NB4 (cell line): ENCODE measurements around the gene GRN.
A peak's percentile ranks its signal among the peaks of the same experiment; 100 is the strongest.

Experiments
- DNase-seq: peaks from one replicate; pipeline ENCODE4 v3.0.0; 2010; ENCODE audit warnings: low read depth
- H3K4me3 ChIP-seq: one replicate; pipeline ENCODE4 v1.5.1; 2011; ENCODE audit warnings: mild to moderate bottlenecking, low read depth, low read length, moderate library complexity
- MYC ChIP-seq: IDR thresholded peaks from 2 replicates; pipeline ENCODE4 v1.6.1; 2011; ENCODE audit warnings: low read depth, low read length
- POLR2A ChIP-seq: IDR thresholded peaks from 2 replicates; pipeline ENCODE4 v1.6.1; 2011; ENCODE audit warnings: mild to moderate bottlenecking; ENCODE audit not compliant: insufficient read length; ENCODE audit errors: extremely low read depth
- TF ChIP-seq, protein P1 (sequence below): IDR thresholded peaks from one replicate; pipeline ENCODE4 v1.5.1; 2012; ENCODE audit warnings: low read depth, low read length
- TF ChIP-seq, protein P2 (sequence below): IDR thresholded peaks from 2 replicates; pipeline ENCODE4 v1.6.1; 2011; ENCODE audit warnings: low read depth, low read length

GRN gene

DNA sequence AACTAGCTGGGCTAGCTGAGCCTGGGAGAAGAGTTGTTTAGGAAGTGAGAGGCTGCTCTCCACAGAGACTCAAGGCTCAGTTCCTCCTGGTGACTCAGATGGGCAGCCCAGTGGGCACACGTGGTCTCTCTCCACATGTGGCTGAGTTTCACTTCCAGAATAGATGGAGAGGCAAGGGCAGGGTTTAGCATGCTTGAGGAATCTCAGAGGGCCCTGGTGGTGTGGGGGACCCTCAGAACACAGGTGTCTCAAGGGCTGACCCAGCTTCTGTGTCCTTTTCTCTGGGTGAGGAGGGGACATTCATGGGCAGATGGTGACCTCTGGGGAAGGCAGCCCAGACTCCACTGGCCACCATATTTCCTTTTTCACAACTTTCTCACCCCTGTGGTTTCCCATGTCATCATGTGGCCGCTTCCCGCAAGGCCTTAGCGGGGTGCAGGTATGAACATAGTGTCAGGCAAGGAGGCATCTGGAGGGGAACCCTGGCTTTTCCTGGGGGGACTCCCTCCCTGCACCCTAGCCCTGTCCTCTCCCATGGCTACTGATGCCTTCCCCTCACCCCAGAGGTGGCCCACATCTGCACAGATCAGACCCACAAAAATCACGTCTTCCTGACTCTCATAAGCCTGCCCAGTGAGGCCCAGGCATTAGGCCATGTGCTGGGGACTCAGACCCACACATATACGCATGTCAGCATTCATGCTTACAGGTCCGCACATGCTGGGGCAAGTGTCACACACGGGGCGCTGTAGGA is 3.3 kb downstream of the GRN start:
- H3K4me3 ChIP-seq: no peak overlapping the region
- DNase-seq: peak; percentile 91
- TF ChIP-seq POLR2A: no peak
- TF ChIP-seq, protein P1, sequence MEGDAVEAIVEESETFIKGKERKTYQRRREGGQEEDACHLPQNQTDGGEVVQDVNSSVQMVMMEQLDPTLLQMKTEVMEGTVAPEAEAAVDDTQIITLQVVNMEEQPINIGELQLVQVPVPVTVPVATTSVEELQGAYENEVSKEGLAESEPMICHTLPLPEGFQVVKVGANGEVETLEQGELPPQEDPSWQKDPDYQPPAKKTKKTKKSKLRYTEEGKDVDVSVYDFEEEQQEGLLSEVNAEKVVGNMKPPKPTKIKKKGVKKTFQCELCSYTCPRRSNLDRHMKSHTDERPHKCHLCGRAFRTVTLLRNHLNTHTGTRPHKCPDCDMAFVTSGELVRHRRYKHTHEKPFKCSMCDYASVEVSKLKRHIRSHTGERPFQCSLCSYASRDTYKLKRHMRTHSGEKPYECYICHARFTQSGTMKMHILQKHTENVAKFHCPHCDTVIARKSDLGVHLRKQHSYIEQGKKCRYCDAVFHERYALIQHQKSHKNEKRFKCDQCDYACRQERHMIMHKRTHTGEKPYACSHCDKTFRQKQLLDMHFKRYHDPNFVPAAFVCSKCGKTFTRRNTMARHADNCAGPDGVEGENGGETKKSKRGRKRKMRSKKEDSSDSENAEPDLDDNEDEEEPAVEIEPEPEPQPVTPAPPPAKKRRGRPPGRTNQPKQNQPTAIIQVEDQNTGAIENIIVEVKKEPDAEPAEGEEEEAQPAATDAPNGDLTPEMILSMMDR: no peak
- TF ChIP-seq MYC: peak; percentile 96
- TF ChIP-seq, protein P2, sequence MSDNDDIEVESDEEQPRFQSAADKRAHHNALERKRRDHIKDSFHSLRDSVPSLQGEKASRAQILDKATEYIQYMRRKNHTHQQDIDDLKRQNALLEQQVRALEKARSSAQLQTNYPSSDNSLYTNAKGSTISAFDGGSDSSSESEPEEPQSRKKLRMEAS: peak; percentile 99

DNA sequence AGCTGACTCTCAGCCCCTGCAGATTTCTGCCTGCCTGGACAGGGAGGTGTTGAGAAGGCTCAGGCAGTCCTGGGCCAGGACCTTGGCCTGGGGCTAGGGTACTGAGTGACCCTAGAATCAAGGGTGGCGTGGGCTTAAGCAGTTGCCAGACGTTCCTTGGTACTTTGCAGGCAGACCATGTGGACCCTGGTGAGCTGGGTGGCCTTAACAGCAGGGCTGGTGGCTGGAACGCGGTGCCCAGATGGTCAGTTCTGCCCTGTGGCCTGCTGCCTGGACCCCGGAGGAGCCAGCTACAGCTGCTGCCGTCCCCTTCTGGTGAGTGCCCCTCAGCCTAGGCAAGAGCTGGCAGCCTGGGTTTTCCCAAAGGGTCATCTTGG is 3.9 kb downstream of the GRN start:
- no peak overlapping the region for H3K4me3 ChIP-seq
- TF ChIP-seq MYC (no peak), POLR2A (no peak)
- TF ChIP-seq, protein P1: no peak
- TF ChIP-seq, protein P2: no peak
- DNase-seq: no peak

DNA sequence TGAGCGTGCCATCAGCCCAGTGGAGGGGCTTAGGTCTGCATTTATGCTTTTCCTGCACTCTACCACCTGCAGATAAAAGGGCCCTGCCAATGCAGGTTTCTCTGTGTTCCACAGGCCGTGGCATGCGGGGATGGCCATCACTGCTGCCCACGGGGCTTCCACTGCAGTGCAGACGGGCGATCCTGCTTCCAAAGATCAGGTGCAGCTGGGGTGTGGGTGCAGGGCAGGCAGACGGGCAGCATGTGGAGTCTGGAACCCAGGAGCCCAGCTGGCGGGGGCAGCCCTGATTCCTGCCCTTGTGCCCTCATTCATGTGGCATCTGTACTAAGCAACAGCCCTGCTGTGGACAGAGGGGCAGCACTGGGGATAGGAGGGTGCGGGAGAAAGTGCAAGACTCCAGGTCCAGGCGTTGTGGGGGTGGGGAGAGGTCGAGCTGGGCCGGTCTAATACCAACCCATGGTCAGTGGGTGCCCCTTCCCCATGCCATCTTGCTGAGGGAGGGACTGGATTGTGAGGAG is 4.5 kb downstream of the GRN start:
- no peak overlapping the region for H3K4me3 ChIP-seq
- no peak for DNase-seq
- no peak for TF ChIP-seq MYC
- TF ChIP-seq, protein P2: no peak
- no peak for TF ChIP-seq POLR2A

DNA sequence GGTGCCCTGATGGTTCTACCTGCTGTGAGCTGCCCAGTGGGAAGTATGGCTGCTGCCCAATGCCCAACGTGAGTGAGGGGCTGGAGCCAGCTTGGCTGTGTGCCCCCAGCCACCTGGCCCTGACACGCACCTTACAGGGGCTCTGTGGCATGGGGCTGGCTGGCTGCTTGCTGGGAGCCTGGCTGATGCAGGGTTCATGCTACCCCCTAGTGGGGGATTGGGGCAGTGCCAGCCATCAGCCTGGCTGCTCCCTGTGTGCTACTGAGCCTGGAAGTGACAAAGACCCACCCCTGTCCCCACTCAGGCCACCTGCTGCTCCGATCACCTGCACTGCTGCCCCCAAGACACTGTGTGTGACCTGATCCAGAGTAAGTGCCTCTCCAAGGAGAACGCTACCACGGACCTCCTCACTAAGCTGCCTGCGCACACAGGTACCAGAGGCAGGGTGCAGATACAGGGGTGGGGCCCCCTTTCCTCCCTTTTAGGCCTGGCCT is 5.7 kb downstream of the GRN start:
- TF ChIP-seq, protein P2: no peak
- TF ChIP-seq POLR2A (no peak), MYC (no peak)
- TF ChIP-seq, protein P1: peak; percentile 86
- no peak overlapping the region for H3K4me3 ChIP-seq
- DNase-seq: peak; percentile 77

DNA sequence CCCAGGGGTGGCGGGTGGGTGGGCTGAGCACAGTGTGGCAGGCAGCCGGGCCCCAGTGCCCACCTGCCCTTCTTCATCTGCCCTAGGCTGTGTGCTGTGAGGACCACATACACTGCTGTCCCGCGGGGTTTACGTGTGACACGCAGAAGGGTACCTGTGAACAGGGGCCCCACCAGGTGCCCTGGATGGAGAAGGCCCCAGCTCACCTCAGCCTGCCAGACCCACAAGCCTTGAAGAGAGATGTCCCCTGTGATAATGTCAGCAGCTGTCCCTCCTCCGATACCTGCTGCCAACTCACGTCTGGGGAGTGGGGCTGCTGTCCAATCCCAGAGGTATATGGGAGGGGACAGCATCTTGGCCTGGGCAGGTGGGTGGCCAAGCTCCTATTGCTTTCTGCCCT is 6.4 kb downstream of the GRN start:
- TF ChIP-seq, protein P2: no peak
- TF ChIP-seq POLR2A (no peak), MYC (no peak)
- TF ChIP-seq, protein P1: no peak
- no peak for DNase-seq
- no peak overlapping the region for H3K4me3 ChIP-seq
